GM19372 (cell line): ENCODE measurements around the gene NKTR.

Experiments
- ATAC-seq: cut with Tn5 transposase; IDR thresholded peaks from one replicate; pipeline ENCODE4 v1.9.1; 2021; ENCODE audit warnings: mild to moderate bottlenecking, low read depth, moderate library complexity; ENCODE audit not compliant: unreplicated experiment

NKTR gene

GRCh38 chr3:42647821-42648459 lies 47.5 kb downstream of the NKTR start:
- ATAC-seq = no peak

GRCh38 chr3:42649006-42649405 lies 48.5 kb downstream of the NKTR start:
- ATAC-seq = no peak

GRCh38 chr3:42649783-42650182 lies 49.3 kb downstream of the NKTR start:
- no peak for ATAC-seq

GRCh38 chr3:42651248-42652091 lies 51.0 kb downstream of the NKTR start:
- ATAC-seq = no peak

GRCh38 chr3:42652251-42652610 lies 51.7 kb downstream of the NKTR start:
- ATAC-seq = no peak

GRCh38 chr3:42652611-42653302 lies 52.3 kb downstream of the NKTR start:
- peak; percentile 54 for ATAC-seq

GRCh38 chr3:42653303-42653559 lies 52.7 kb downstream of the NKTR start:
- ATAC-seq = no peak

- ATAC-seq = no peak
These were observed 53.3 kb downstream of the NKTR start, which contains the start of gene ZBTB47 for GRCh38 chr3:42653560-42654330. ZBTB47 (plus strand) TSS chr3:42653697; CDS start chr3:42658356, 4,659 bp downstream.

GRCh38 chr3:42654331-42655201 lies 54.1 kb downstream of the NKTR start:
- no peak for ATAC-seq

- ATAC-seq = no peak
These were observed 54.9 kb downstream of the NKTR start for GRCh38 chr3:42655331-42655888.

- no peak for ATAC-seq
These were observed 55.6 kb downstream of the NKTR start for GRCh38 chr3:42655980-42656679.

GRCh38 chr3:42656680-42657610 lies 56.5 kb downstream of the NKTR start:
- no peak for ATAC-seq

GRCh38 chr3:42657675-42658074 lies 57.2 kb downstream of the NKTR start:
- ATAC-seq = no peak

- no peak for ATAC-seq
These were observed 57.7 kb downstream of the NKTR start for GRCh38 chr3:42658091-42658770.

GRCh38 chr3:42658771-42659390 lies 58.4 kb downstream of the NKTR start:
- no peak for ATAC-seq

GRCh38 chr3:42659451-42660130 lies 59.1 kb downstream of the NKTR start:
- ATAC-seq = no peak
